Activated naive CD4-positive, alpha-beta T cell treated with anti-CD3 and anti-CD28 coated beads, Interleukin-2, amount 50 U/mL, for 24 hours (primary cell): ENCODE results near the gene ZC3H18.
A peak's percentile ranks its signal among the peaks of the same experiment; 100 is the strongest.

Experiments
- H3K27ac Mint-ChIP-seq: one replicate; pipeline ENCODE4 v1.8.0; 2021; ENCODE audit warnings: mild to moderate bottlenecking, mixed read lengths
- H3K27me3 Mint-ChIP-seq: one replicate; pipeline ENCODE4 v1.8.0; 2021; ENCODE audit warnings: mixed read lengths
- H3K36me3 Mint-ChIP-seq: one replicate; pipeline ENCODE4 v1.8.0; 2021; ENCODE audit warnings: mixed read lengths
- H3K4me1 Mint-ChIP-seq: one replicate; pipeline ENCODE4 v1.8.0; 2021; ENCODE audit warnings: mixed read lengths
- H3K4me3 Mint-ChIP-seq: one replicate; pipeline ENCODE4 v1.8.0; 2021; ENCODE audit warnings: mild to moderate bottlenecking, mixed read lengths
- H3K9me3 Mint-ChIP-seq: one replicate; pipeline ENCODE4 v1.8.0; 2021; ENCODE audit warnings: mixed read lengths

ZC3H18 gene

GRCh38 chr16:88650749-88651275, 80.6 kb downstream of the ZC3H18 start, which contains the start of gene CYBA:
Gene CYBA, minus strand, starts transcription at chr16:88651053. Its CDS starts 40 bp downstream, at chr16:88651013.
- Mint-ChIP-seq H3K4me1 (peaks cover 15% of the 10 kb centered on the region), H3K9me3 (no peaks in the 10 kb centered on the region), H3K4me3 (peak within 1 kb of the TSS; percentile 88), H3K36me3 (peaks cover 2% of the 10 kb centered on the region), H3K27ac (peak within 1 kb of the TSS; percentile 68), H3K27me3 (no peaks in the 10 kb centered on the region)

- no peaks in the 10 kb centered on the region for H3K27me3 Mint-ChIP-seq
- H3K27ac Mint-ChIP-seq = peak overlapping the region; percentile 59
- H3K9me3 Mint-ChIP-seq = no peaks in the 10 kb centered on the region
- peaks cover 2% of the 10 kb centered on the region for H3K36me3 Mint-ChIP-seq
- H3K4me3 Mint-ChIP-seq = peak overlapping the region; percentile 83
- H3K4me1 Mint-ChIP-seq = peaks cover 15% of the 10 kb centered on the region
Measured at GRCh38 chr16:88651276-88651988, 81.2 kb downstream of the ZC3H18 start.

- peaks cover 2% of the 10 kb centered on the region for H3K36me3 Mint-ChIP-seq
- no peak overlapping the region for H3K27ac Mint-ChIP-seq
- H3K4me3 Mint-ChIP-seq = peak overlapping the region; percentile 19
- no peaks in the 10 kb centered on the region for H3K27me3 Mint-ChIP-seq
- peaks cover 15% of the 10 kb centered on the region for H3K4me1 Mint-ChIP-seq
- H3K9me3 Mint-ChIP-seq = no peaks in the 10 kb centered on the region
Measured at GRCh38 chr16:88651989-88652761, 82.0 kb downstream of the ZC3H18 start.

GRCh38 chr16:88652762-88653063, 82.5 kb downstream of the ZC3H18 start:
- Mint-ChIP-seq H3K27ac (no peak overlapping the region), H3K36me3 (peaks cover 2% of the 10 kb centered on the region), H3K27me3 (no peaks in the 10 kb centered on the region), H3K4me3 (no peak overlapping the region), H3K9me3 (no peaks in the 10 kb centered on the region), H3K4me1 (peaks cover 15% of the 10 kb centered on the region)

GRCh38 chr16:88653101-88653500, 82.9 kb downstream of the ZC3H18 start:
- Mint-ChIP-seq H3K4me1 (peaks cover 15% of the 10 kb centered on the region), H3K9me3 (no peaks in the 10 kb centered on the region), H3K27ac (peak overlapping the region; percentile 81), H3K36me3 (peaks cover 2% of the 10 kb centered on the region), H3K27me3 (no peaks in the 10 kb centered on the region), H3K4me3 (no peak overlapping the region)

DNA sequence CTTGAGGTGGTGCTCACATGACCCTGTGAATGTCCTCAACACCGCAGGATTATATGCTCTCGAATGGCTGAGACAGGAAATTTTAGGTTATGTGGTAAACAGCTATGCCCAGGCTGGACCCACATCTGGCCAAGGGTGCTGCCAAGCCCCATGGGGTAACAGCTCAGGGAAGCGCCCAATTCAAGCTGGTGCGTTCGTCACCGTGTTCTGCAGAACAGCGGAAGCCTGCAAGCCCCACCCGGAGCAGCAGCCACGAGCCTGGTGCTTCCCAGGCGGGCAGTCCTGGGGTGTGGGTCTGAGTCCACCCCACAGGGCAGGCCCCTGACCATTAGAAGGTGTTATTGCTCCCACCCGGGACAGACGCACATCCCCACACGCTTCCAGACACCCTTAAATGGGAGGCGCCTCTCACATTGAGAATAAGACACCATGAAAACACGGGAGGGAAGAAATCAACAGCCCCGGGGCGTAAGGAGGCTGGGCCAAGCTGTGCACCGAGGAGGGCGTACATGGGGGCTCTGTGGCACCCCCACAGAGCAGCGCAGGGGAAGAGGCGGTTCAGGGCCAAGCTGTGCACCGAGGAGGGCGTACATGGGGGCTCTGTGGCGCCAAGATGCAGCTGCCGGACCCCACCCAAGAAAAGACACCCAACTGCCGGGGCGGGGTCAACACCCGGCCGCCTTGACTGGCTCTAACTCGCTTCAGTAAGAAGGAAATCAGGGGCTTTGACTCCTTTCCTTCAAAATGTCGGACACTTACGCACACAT, 83.6 kb downstream of the ZC3H18 start:
- no peaks in the 10 kb centered on the region for H3K27me3 Mint-ChIP-seq
- H3K4me1 Mint-ChIP-seq = peaks cover 15% of the 10 kb centered on the region
- peaks cover 2% of the 10 kb centered on the region for H3K36me3 Mint-ChIP-seq
- no peak overlapping the region for H3K27ac Mint-ChIP-seq
- no peaks in the 10 kb centered on the region for H3K9me3 Mint-ChIP-seq
- H3K4me3 Mint-ChIP-seq = no peak overlapping the region

GRCh38 chr16:88654363-88655052, 84.3 kb downstream of the ZC3H18 start:
- Mint-ChIP-seq H3K9me3 (no peaks in the 10 kb centered on the region), H3K4me1 (peaks cover 8% of the 10 kb centered on the region), H3K27me3 (no peaks in the 10 kb centered on the region), H3K27ac (no peak overlapping the region), H3K4me3 (no peak overlapping the region), H3K36me3 (peaks cover 2% of the 10 kb centered on the region)

GRCh38 chr16:88655053-88655732, 85.0 kb downstream of the ZC3H18 start:
- Mint-ChIP-seq H3K27ac (no peak overlapping the region), H3K36me3 (peaks cover 2% of the 10 kb centered on the region), H3K4me3 (no peak overlapping the region), H3K4me1 (peaks cover 5% of the 10 kb centered on the region), H3K9me3 (no peaks in the 10 kb centered on the region), H3K27me3 (no peaks in the 10 kb centered on the region)

- H3K4me1 Mint-ChIP-seq = peaks cover 5% of the 10 kb centered on the region
- H3K4me3 Mint-ChIP-seq = no peak overlapping the region
- no peaks in the 10 kb centered on the region for H3K9me3 Mint-ChIP-seq
- H3K27ac Mint-ChIP-seq = no peak overlapping the region
- peaks cover 2% of the 10 kb centered on the region for H3K36me3 Mint-ChIP-seq
- no peaks in the 10 kb centered on the region for H3K27me3 Mint-ChIP-seq
Measured at GRCh38 chr16:88655733-88656281, 85.6 kb downstream of the ZC3H18 start.

- Mint-ChIP-seq H3K4me1 (peaks cover 6% of the 10 kb centered on the region), H3K9me3 (no peaks in the 10 kb centered on the region), H3K4me3 (no peak overlapping the region), H3K27me3 (no peaks in the 10 kb centered on the region), H3K27ac (no peak overlapping the region), H3K36me3 (peaks cover 2% of the 10 kb centered on the region)
Measured at GRCh38 chr16:88656291-88656980, 86.2 kb downstream of the ZC3H18 start.

DNA sequence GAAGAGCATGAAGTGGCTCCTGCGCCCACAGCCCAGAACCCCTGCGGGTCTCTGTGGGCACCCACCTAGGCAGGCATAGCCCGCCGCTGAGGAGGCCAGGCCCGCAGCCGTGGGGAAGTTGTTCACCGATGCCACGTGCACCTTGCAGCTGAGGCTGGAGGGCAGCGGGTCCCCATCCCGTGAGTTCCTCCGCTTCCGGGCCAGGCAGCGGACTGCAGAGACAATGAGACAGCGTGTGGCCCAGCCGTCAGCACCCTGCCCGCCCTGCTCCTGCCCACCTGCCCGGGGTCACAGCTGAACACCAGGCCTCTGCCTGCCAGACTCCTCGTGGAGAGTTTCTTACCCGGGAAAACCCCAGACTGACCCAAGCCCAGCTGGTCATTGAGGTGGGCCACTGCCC, 87.2 kb downstream of the ZC3H18 start:
- H3K36me3 Mint-ChIP-seq = peaks cover 2% of the 10 kb centered on the region
- no peaks in the 10 kb centered on the region for H3K27me3 Mint-ChIP-seq
- H3K27ac Mint-ChIP-seq = no peak overlapping the region
- peaks cover 12% of the 10 kb centered on the region for H3K4me1 Mint-ChIP-seq
- H3K9me3 Mint-ChIP-seq = no peaks in the 10 kb centered on the region
- H3K4me3 Mint-ChIP-seq = no peak overlapping the region

- no peak overlapping the region for H3K27ac Mint-ChIP-seq
- H3K4me3 Mint-ChIP-seq = no peak overlapping the region
- no peaks in the 10 kb centered on the region for H3K9me3 Mint-ChIP-seq
- H3K27me3 Mint-ChIP-seq = no peaks in the 10 kb centered on the region
- H3K4me1 Mint-ChIP-seq = peaks cover 12% of the 10 kb centered on the region
- peaks cover 2% of the 10 kb centered on the region for H3K36me3 Mint-ChIP-seq
Measured at GRCh38 chr16:88658714-88659113, 88.5 kb downstream of the ZC3H18 start.

DNA sequence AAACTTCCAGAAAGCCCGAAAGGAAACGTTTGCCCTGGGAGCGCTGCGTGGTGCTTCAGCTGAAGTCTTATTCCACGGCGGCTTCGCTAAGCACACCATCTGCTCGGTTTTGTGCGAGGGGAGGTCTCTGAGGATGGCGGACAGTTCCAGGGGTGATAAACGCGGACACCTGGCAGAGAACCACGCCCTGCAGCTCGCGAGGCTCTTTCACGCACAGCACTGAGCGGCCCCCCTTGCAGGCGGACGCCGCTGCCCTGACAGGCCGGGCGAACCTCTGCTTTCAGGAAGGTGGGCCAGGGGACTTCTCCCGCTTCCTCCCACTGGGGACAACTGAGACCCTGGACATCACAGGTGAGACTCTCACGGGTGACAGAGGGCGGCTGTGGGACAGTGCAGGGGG, 89.0 kb downstream of the ZC3H18 start:
- Mint-ChIP-seq H3K27ac (no peak overlapping the region), H3K4me1 (peaks cover 16% of the 10 kb centered on the region), H3K36me3 (peaks cover 2% of the 10 kb centered on the region), H3K4me3 (no peak overlapping the region), H3K27me3 (no peaks in the 10 kb centered on the region), H3K9me3 (no peaks in the 10 kb centered on the region)

- peaks cover 16% of the 10 kb centered on the region for H3K4me1 Mint-ChIP-seq
- H3K36me3 Mint-ChIP-seq = no peaks in the 10 kb centered on the region
- H3K27me3 Mint-ChIP-seq = no peaks in the 10 kb centered on the region
- no peak overlapping the region for H3K4me3 Mint-ChIP-seq
- no peak overlapping the region for H3K27ac Mint-ChIP-seq
- H3K9me3 Mint-ChIP-seq = no peaks in the 10 kb centered on the region
Measured at GRCh38 chr16:88661468-88661867, 91.3 kb downstream of the ZC3H18 start.
